Subcutaneous adipose tissue (tissue), 4 donors: ENCODE results near the gene XPNPEP3. TPM values are rescaled to one million over a fixed set of nuclear protein-coding genes. Genes with fewer than 3 reads are reported as not detected.

Experiments used
- total RNA-seq, 4 donors: library from RNA; depleted of rRNA; stranded (reverse); fragments of >200 nt; gene quantifications; one replicate each; pipeline ENCODE4 v1.1.0, GENCODE V29; 2016
- TF ChIP-seq, protein P1 (sequence below): fragments of 450-650 bp; IDR thresholded peaks from one replicate; pipeline ENCODE4 v1.5.1; 2016; ENCODE audit warnings: low read depth, mild to moderate bottlenecking, control low read depth, antibody characterized with exemption, moderate library complexity

Gene XPNPEP3
- total RNA-seq, 4 donors from 2014 or later: 10.7 to 23.9 (median 13.0) TPM

DNA sequence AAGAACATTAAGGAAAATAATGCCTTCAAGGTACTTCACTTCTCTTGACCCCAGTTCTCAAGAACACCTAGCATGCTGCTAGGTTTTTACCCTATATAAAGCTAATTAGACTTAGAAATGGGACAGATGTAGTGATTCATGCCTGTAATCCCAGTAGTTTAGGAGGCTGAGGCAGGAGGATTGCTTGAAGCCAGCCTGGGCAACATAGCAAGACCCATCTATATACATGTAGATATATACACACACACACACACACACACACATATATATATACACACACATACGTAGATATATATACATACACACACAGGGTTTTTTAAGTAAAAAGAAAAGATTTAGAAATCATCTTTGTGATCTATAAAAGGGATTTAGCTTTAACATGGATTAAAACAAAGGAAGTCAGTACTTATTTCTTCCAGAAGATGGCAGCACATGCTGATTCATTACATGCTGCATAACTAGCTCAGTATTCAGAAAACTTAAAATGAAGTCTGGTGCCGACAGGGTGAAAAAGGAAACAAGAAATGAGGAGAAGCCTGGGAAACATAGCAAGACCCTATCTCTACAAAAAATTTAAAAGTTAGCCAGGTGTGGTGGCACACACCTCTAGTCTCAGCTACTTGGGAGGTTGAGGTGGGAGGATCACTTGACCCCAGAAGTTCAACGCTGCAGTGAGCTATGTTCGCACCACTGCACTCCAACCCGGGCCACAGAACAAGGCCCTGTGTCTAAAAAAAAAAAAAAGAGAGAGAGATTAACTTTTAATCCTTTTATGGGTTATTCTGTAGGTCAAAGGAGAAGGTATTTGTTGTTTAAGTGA is 65.7 kb downstream of the XPNPEP3 start:
- TF ChIP-seq, protein P1, sequence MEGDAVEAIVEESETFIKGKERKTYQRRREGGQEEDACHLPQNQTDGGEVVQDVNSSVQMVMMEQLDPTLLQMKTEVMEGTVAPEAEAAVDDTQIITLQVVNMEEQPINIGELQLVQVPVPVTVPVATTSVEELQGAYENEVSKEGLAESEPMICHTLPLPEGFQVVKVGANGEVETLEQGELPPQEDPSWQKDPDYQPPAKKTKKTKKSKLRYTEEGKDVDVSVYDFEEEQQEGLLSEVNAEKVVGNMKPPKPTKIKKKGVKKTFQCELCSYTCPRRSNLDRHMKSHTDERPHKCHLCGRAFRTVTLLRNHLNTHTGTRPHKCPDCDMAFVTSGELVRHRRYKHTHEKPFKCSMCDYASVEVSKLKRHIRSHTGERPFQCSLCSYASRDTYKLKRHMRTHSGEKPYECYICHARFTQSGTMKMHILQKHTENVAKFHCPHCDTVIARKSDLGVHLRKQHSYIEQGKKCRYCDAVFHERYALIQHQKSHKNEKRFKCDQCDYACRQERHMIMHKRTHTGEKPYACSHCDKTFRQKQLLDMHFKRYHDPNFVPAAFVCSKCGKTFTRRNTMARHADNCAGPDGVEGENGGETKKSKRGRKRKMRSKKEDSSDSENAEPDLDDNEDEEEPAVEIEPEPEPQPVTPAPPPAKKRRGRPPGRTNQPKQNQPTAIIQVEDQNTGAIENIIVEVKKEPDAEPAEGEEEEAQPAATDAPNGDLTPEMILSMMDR: no peak

DNA sequence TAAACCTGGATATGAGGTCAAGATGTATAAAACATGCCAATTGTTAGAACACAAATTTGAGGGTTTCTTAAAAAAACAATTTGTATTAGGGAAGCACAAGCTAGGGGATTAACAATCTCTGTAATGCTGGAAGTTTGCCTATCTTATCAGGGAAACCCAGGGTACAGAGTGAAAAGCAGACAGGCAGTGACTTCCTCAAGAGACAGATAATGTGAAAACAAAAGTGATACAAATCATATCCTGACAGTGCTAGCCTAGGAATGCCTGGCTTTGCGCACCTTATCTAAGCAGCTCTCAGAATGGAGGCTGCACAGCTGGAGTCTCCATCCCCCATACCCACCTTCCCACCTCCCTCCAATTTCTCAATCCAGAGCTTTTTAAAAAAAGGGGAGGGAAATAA is 71.7 kb downstream of the XPNPEP3 start:
- TF ChIP-seq, protein P1: no peak

DNA sequence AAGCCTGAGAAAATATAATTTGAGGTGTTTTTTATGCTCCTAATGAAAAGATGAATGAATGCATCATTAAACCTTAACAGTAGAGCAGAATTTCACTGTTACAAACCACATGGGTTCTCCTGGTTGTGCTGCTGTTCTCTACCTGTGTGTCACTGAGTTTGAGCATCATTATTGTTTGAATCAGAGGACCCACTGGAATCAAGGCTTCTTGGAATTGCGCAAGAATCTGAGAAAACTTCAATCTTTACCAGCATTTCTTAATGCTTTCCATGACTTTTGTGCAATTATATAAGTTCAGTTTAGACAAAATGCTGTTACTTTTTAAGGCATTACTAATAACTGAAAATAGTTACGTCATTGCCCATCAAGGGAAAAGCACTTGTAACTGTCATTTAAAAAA is 75.4 kb downstream of the XPNPEP3 start:
- TF ChIP-seq, protein P1: no peak

DNA sequence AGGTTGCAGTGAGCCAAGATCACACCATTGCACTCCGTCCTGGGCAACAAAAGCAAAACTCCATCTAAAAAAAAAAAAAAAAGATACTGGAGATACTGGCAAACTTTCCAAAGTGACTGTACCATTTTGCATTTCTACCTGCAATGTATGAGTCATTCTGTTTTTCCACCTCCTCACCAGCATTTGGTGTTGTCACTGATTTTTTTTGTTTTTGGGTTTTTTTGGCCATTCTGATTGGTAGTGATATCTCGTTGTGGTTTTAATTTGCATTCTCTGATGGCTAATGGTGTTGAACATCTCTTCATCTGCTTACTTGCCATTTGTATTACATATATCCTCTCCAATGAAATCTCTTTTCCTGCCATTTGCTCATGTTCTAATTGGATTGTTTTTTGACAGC is 82.3 kb downstream of the XPNPEP3 start:
- TF ChIP-seq, protein P1: no peak

DNA sequence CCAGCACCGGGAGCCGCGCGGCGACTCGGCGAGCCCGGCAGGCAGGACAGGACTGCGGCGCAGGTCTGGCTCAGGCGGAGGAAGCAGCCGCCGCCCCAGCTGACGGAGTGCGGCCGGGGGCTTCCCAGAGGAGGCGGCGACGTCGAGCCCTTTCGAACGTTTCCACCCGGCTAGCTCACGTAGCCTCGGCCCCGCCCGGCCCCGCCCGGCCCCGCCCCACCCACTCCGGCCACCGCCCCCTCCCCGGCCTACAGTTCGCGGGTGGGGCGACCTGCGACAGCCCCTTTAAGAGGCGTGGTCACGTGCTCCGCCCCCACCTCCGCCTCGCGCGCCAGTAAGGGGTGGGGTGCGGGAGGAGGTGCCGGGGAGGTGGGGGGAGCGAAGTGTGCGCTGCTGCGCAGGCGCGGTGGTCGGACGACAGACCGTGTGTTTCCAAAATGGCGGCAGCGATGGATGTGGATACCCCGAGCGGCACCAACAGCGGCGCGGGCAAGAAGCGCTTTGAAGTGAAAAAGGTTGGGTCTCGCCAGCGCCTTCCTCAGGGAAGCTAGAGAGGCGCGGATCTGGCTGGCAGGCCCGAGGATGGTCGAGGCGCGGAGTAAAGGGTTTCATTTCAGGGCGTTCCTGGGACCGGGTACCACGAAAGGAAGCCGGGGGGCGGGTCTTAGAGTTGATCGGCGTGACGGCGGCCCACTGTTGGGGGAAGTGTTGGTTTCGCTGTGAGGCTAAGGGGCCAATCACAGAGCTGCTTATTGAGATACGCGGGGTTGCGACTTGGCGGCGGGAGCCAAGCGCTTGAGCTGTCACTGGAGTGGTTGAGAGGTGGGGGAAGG is 94.2 kb downstream of the XPNPEP3 start, which contains the start of gene RBX1:
RBX1 (plus strand) TSS at position 417 of the 833 bp plus-strand sequence; CDS start at position 438, 21 bp downstream.
- TF ChIP-seq, protein P1: no peak

DNA sequence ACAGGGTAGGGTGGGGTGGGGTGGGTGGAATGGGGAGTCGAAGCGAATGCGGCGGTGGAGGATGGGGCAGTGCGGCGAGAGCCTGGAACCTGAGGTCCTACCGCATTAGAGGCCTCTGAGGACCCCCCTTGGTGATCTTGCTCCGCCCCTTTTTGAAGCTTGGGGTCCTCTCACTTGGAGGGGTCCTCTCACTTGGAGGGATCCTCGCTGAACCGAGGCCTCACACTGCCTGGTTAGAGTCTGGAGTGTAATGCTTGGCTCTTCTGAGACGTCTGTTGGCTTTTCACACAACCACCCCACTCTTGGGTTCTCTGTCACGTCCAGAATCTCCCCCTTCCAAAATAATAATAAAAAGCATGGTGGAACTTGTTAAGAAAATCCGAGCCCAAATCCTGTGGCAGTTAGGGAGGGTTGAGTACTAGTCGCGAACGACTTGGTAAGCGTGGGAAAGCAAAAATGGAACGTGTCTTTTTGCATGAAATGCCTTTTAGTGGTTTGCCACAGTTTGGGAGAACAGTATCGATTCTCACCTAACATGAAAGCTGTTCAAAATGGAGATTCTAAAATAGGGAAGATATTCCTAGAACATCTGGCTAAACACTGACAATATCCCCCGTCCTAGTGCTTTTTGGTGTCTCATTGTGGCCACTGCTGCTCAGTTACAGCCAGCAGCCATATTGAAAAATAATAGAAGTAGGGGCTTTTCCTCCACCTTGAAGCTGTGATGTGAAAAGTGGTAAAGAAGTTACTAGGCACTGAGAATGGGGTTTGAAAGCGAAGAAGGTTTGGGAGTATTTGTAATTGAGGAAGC is 95.1 kb downstream of the XPNPEP3 start:
- TF ChIP-seq, protein P1: no peak
